Measurements from ENCODE around the gene RBM47.

- TF ChIP-seq POLR2A (IDR thresholded peaks at IDR 0.05; ENCODE audit: low read depth, low read length) (no peak), POLR2AphosphoS5 (IDR thresholded peaks at IDR 0.05; ENCODE audit: low read depth, low read length) (no peak)
Observed at GRCh38 chr4:40506492-40506891, 123.2 kb downstream of the RBM47 start.
